ENCODE results near the gene NEK1. TPM values are rescaled to one million over a fixed set of nuclear protein-coding genes. Genes with fewer than 3 reads are reported as not detected.

NEK1 gene, protein sequence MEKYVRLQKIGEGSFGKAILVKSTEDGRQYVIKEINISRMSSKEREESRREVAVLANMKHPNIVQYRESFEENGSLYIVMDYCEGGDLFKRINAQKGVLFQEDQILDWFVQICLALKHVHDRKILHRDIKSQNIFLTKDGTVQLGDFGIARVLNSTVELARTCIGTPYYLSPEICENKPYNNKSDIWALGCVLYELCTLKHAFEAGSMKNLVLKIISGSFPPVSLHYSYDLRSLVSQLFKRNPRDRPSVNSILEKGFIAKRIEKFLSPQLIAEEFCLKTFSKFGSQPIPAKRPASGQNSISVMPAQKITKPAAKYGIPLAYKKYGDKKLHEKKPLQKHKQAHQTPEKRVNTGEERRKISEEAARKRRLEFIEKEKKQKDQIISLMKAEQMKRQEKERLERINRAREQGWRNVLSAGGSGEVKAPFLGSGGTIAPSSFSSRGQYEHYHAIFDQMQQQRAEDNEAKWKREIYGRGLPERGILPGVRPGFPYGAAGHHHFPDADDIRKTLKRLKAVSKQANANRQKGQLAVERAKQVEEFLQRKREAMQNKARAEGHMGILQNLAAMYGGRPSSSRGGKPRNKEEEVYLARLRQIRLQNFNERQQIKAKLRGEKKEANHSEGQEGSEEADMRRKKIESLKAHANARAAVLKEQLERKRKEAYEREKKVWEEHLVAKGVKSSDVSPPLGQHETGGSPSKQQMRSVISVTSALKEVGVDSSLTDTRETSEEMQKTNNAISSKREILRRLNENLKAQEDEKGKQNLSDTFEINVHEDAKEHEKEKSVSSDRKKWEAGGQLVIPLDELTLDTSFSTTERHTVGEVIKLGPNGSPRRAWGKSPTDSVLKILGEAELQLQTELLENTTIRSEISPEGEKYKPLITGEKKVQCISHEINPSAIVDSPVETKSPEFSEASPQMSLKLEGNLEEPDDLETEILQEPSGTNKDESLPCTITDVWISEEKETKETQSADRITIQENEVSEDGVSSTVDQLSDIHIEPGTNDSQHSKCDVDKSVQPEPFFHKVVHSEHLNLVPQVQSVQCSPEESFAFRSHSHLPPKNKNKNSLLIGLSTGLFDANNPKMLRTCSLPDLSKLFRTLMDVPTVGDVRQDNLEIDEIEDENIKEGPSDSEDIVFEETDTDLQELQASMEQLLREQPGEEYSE (N-terminal part only)
- 5.9 TPM for polyA plus RNA-seq (2012; ENCODE audit: missing spikeins)

DNA sequence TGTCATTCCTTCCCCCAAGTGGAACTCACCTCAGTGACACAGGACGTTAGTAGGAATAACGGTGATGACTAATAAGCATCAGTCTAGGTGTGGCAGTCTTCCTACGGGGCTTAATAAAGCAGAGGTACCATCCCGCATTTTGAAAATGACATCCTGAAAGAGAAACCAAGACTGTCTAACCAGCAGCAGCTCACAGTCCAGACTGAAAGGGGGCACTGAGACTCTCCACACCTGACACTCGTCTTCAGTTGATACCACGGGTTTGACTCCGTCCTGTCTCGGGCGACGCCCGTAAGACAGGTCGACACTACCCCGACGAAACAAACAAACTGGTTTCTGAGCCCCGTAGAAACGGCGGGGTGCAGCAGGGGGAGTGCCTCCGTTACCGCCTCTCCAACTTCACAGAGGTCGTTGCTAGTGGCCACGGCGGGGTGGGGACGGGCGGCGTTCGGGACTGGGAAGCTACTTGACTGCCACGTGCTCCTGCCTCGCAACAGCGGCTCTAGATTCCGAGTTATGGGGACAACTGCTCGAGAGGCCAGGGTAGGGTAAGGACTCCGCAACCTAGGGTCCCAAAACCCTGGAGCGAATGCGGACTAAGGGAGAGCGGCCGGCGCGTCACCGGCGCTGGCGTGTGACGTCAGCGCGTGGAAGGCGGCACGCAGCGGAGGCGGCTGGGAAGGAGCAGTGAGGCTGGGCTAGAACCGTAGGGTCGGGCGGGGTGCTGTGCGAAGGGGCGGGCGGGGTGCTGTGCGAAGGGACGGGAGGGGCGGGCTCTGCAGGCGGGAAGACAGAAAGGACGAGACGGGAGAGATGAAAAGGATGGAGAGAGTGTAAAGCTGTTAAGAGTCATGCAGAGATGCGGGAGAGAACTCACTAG, at the start of gene NEK1:
NEK1 (minus strand) TSS at position 593 of the 880 bp plus-strand sequence. CDS start 9,953 bp downstream, outside the sequence.
- DNase-seq (ENCODE audit: insufficient read length) (peak; percentile 71), FAIRE-seq (peak; percentile 99)
- TF ChIP-seq TAF1 (IDR thresholded peaks at IDR 0.05; ENCODE audit: borderline replicate concordance, low read depth, low read length) (peak; percentile 42; the same call in 1 of the 2 replicates), POLR2A (IDR thresholded peaks at IDR 0.05; ENCODE audit: low read depth, low read length) (peak; percentile 94), POLR2AphosphoS5 (IDR thresholded peaks at IDR 0.05; ENCODE audit: low read depth, low read length) (peak; percentile 88)

DNA sequence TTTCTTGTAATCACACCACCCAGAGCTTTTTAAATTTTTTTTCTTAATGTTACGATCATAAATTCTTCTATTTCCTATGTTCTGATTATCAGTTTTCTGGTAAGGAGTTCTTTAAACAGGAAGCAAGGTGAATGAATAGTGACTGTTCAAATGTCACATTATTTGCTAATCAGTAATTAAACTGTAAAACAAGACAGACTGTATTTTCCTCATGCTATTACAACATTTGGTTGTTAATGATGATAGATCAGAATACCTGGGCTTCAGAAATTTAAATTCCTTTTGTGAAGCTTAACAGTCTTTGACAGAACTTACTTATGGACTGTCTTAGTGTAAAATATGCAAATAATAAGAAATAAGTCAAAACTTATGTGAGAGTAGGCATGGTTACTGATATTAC, 49.4 kb upstream of the NEK1 start:
- no peak for DNase-seq (ENCODE audit: insufficient read length)
- TF ChIP-seq POLR2AphosphoS5 (IDR thresholded peaks at IDR 0.05; ENCODE audit: low read depth, low read length) = no peak
- TF ChIP-seq POLR2A (IDR thresholded peaks at IDR 0.05; ENCODE audit: low read depth, low read length) = no peak
- TF ChIP-seq TAF1 (IDR thresholded peaks at IDR 0.05; ENCODE audit: borderline replicate concordance, low read depth, low read length) = no peak
- no peak for FAIRE-seq

DNA sequence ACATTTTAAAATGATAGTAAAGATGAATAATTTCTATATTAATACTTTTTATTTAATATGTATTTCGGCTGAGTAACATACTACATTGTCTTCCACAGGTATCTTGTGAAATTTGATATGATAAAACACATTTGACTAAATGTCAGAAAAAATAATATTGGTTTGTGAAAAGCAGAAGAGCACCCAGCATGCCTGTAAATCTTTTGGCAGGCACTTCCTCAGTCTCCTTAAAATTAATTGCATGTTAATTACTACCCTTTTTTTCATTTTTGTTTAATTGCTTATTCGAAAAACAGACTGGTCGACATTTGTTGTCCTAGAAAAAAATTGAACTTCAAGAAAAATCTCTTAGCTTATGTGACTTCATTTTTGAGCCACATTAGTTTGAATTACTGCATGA, 48.5 kb upstream of the NEK1 start:
- TF ChIP-seq POLR2AphosphoS5 (IDR thresholded peaks at IDR 0.05; ENCODE audit: low read depth, low read length) = no peak
- no peak for TF ChIP-seq TAF1 (IDR thresholded peaks at IDR 0.05; ENCODE audit: borderline replicate concordance, low read depth, low read length)
- TF ChIP-seq POLR2A (IDR thresholded peaks at IDR 0.05; ENCODE audit: low read depth, low read length) = no peak
- DNase-seq (ENCODE audit: insufficient read length) (no peak), FAIRE-seq (no peak)

DNA sequence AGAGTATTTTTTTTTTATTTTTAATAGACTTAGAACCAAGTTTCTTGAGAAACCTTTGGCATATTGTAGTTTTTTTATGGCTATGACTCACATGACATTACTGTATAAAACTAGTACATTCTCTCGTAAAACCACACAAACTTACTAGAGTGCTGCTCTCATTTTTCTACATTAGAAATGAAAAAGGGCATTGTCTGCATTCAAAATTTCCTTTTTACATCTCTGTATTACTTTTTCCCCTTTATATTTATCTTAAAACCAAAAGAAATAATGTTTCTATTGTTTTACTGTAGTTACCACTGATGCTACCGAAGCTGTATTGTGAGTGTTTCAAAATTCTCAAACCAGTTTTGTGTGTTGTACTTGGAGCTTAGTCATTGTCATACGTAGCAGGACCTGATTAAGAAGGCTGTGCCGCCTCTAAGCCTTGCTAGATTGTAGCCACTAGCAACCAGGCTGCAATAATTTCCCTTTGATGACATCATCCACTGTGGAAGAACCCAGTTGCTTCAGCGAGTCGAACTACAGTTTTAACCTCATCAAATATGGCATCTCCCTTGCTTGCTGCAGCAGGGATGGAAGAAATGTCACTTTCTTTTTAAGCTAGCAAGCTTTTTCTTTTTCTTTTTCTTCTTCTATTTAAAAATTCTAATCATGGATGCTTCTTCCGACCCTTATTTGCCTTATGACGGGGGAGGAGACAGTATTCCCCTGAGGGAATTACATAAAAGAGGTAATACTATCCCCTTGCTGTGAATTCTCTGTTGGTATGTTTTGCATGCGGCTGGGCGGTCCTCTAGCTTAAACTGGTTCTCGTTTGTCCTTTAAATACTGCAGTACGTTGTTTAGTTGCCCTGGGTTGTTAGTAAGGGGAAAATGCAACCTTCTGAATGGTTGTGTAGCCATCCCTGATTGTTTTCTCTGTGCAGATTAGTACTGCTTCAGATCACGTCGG, 47.6 kb upstream of the NEK1 start:
- peak; percentile 98 for FAIRE-seq
- peak; percentile 50; the same call in 1 of the 2 replicates for TF ChIP-seq POLR2A (IDR thresholded peaks at IDR 0.05; ENCODE audit: low read depth, low read length)
- no peak for TF ChIP-seq TAF1 (IDR thresholded peaks at IDR 0.05; ENCODE audit: borderline replicate concordance, low read depth, low read length)

DNA sequence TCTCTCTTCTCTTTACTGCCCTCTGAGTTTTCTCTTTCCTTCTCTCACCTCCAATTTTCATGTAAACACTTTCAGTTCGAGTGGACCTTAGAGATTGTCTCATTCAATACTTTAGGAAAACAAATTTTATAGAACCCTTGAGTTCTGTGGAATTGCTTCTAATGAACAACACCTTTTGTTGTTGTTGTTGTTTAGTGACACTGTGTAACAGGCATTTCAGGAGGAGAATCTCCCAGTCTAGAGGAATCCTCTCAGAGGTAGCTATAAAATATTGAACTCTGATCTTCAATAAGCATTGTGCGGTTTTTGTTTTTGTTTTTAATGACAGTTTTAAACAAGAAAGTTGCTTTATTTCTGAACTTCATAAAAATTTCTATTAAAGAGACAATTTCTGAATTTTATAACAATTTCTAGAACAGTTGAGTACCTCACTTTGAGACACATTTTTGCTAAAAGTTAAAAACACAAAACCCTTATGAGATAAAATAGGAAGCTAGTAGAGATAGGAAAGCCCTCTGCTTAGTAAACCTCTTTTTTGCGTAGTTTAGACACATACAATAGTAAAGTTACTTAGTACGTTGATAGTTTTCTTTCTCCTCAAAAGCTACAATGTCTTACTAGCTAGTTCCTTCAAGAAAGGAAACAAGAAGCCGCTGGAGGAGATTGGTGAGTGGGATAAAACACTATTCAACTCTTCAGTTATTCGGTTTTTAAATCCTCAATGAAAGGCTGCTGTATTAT, 46.8 kb upstream of the NEK1 start:
- FAIRE-seq (no peak), DNase-seq (ENCODE audit: insufficient read length) (no peak)
- no peak for TF ChIP-seq TAF1 (IDR thresholded peaks at IDR 0.05; ENCODE audit: borderline replicate concordance, low read depth, low read length)

More for the DNA sequence above, 47.6 kb upstream of the NEK1 start:
- DNase-seq (ENCODE audit: insufficient read length) = peak; percentile 17

DNA sequence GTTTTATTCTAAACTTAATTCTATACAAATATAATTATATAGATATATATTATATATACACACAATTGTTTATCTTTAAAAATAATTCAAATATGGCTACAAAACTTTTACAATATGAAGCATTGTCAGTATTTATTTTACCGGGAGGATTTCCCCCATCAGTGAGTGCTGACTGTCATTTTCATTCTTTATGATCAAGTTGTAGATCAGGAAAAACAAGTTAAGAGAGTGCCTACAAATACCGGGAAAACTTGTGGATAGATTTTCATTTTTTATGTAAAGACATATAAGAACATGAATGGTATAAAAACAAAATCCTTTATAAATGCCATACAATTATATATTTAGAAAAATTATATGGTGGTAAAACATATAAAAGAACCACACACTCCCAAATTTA, 45.8 kb upstream of the NEK1 start:
- DNase-seq (ENCODE audit: insufficient read length) (no peak), FAIRE-seq (no peak)
- TF ChIP-seq POLR2A (IDR thresholded peaks at IDR 0.05; ENCODE audit: low read depth, low read length) = no peak

DNA sequence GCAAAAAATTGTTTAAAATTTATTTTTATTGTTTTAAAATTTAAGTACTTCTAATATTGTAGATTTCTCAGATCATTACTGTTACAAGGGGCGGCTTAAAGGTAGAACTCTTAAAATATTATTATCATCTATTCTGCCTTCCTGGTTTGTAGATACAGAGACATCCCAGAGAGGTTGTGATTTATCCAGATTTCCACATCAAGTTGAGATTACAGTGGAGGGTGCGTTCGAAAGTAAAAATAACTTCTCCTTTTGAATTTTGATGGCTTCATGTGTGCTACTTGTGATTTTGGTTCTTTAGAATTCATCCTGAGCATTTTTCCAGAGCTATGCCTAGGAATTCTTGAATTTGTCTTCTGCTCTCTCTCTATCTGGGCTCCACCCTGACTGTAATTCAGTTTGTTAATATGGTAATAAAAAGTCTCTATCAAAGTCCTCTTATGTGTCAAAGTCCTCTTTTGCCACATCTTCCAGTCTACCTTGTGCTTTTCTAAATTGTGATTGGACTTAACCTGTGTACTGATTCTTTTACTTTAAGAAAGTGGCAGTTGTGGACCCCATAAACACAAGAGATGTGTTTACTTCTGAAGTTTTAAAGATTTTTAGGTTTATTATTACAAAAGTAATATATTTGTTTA, 45.2 kb upstream of the NEK1 start:
- no peak for TF ChIP-seq TAF1 (IDR thresholded peaks at IDR 0.05; ENCODE audit: borderline replicate concordance, low read depth, low read length)
- no peak for TF ChIP-seq POLR2AphosphoS5 (IDR thresholded peaks at IDR 0.05; ENCODE audit: low read depth, low read length)
- TF ChIP-seq POLR2A (IDR thresholded peaks at IDR 0.05; ENCODE audit: low read depth, low read length) = no peak
- FAIRE-seq = no peak
- DNase-seq (ENCODE audit: insufficient read length) = no peak

DNA sequence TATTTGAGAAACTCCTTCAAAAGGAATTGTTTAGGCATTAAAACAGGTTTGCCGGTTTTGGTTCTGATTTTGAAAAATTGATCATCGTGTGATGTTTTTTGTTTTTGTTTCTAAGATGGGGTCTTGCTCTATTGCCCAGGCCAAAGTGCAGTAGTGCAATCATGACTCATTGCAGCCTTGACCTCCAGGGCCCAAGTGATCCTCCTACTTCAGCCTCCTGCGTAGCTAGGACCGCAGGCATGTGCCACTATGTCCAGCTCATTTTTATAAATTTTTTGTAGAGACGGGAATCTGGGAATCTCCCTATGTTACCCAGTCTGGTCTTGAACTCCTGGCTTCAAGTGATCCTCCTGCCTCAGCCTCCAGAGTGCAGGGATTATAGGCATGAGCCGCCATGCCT, 43.0 kb upstream of the NEK1 start:
- no peak for TF ChIP-seq TAF1 (IDR thresholded peaks at IDR 0.05; ENCODE audit: borderline replicate concordance, low read depth, low read length)
- no peak for TF ChIP-seq POLR2AphosphoS5 (IDR thresholded peaks at IDR 0.05; ENCODE audit: low read depth, low read length)
- TF ChIP-seq POLR2A (IDR thresholded peaks at IDR 0.05; ENCODE audit: low read depth, low read length) = no peak
- DNase-seq (ENCODE audit: insufficient read length) = no peak
- no peak for FAIRE-seq

DNA sequence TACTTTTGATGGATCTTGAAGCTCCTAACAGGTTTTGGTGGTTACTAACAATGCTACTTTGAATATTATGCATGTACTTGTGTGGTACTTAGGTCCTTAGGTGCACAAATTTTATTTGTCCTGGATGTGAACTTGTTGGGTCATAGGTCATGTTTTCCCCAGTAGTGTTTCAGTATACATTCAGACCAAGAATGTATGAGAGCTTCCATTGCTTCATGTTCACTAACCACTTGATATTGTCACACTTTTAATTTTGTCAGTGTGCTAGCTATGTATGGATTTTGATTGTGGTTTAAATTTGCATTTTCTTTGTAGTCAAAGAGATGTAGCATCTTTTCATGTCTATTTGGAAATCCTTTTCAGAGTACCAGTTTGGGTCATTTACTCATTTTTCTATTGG, 40.2 kb upstream of the NEK1 start:
- no peak for TF ChIP-seq POLR2A (IDR thresholded peaks at IDR 0.05; ENCODE audit: low read depth, low read length)
- TF ChIP-seq TAF1 (IDR thresholded peaks at IDR 0.05; ENCODE audit: borderline replicate concordance, low read depth, low read length) = no peak
- no peak for TF ChIP-seq POLR2AphosphoS5 (IDR thresholded peaks at IDR 0.05; ENCODE audit: low read depth, low read length)
- FAIRE-seq (peak; percentile 61), DNase-seq (ENCODE audit: insufficient read length) (no peak)
